Neural progenitor cell (in vitro differentiated cells): ENCODE data around the gene HOXD11. TPM values are rescaled to one million over a fixed set of nuclear protein-coding genes. Genes with fewer than 3 reads are reported as not detected.

Experiments used
- DNase-seq: peaks from one replicate; pipeline ENCODE4 v3.0.0-alpha.2; 2016; ENCODE audit warnings: low spot score
- H2AFZ ChIP-seq: fragments of 200-600 bp; sonication (generic); replicated peaks from 2 replicates; pipeline ENCODE4 v1.6.1; 2016; ENCODE audit warnings: antibody characterized with exemption
- H3F3A ChIP-seq: fragments of 200-600 bp; sonication (generic); 2 replicates; pipeline ENCODE4 v1.6.1; 2016; ENCODE audit warnings: antibody characterized with exemption, low read depth
- H3K27ac ChIP-seq: fragments of 200-600 bp; sonication (generic); 2 replicates; pipeline ENCODE4 v1.5.1; 2016; ENCODE audit warnings: mild to moderate bottlenecking
- H3K27me3 ChIP-seq: fragments of 200-600 bp; sonication (generic); 2 replicates; pipeline ENCODE4 v1.6.1; 2016; ENCODE audit warnings: mild to moderate bottlenecking, moderate library complexity
- H3K36me3 ChIP-seq: fragments of 200-600 bp; sonication (generic); 2 replicates; pipeline ENCODE4 v1.5.1; 2016
- H3K4me1 ChIP-seq: fragments of 200-600 bp; sonication (generic); 2 replicates; pipeline ENCODE4 v1.6.1; 2016; ENCODE audit warnings: mixed run types
- H3K4me2 ChIP-seq: fragments of 200-600 bp; sonication (generic); 2 replicates; pipeline ENCODE4 v1.6.1; 2016
- H3K4me3 ChIP-seq: fragments of 200-600 bp; sonication (generic); 2 replicates; pipeline ENCODE4 v1.5.1; 2016
- H3K79me2 ChIP-seq: fragments of 200-600 bp; sonication (generic); 2 replicates; pipeline ENCODE4 v1.6.1; 2016; ENCODE audit warnings: low read depth
- H3K9ac ChIP-seq: fragments of 200-600 bp; sonication (generic); 2 replicates; pipeline ENCODE4 v1.6.1; 2016
- H3K9me3 ChIP-seq: fragments of 200-600 bp; sonication (generic); 2 replicates; pipeline ENCODE4 v1.5.1; 2016; ENCODE audit warnings: low read depth
- H4K20me1 ChIP-seq: fragments of 200-600 bp; sonication (generic); 2 replicates; pipeline ENCODE4 v1.6.1; 2016; ENCODE audit warnings: low read depth
- H3K27ac Mint-ChIP-seq: 3 replicates; pipeline ENCODE4 v1.8.0; 2021; ENCODE audit warnings: mixed read lengths
- H3K27me3 Mint-ChIP-seq: 2 replicates; pipeline ENCODE4 v1.8.0; 2022; ENCODE audit warnings: low read depth, mild to moderate bottlenecking, inconsistent platforms, moderate library complexity, mixed read lengths; ENCODE audit not compliant: insufficient read depth
- H3K36me3 Mint-ChIP-seq: 3 replicates; pipeline ENCODE4 v1.8.0; 2021; ENCODE audit warnings: mixed read lengths
- H3K4me1 Mint-ChIP-seq: 3 replicates; pipeline ENCODE4 v1.8.0; 2021; ENCODE audit warnings: mixed read lengths
- H3K4me3 Mint-ChIP-seq: 3 replicates; pipeline ENCODE4 v1.8.0; 2021; ENCODE audit warnings: mild to moderate bottlenecking, moderate library complexity, mixed read lengths
- H3K9me3 Mint-ChIP-seq: 3 replicates; pipeline ENCODE4 v1.8.0; 2020; ENCODE audit warnings: mixed read lengths
- CTCF ChIP-seq: fragments of 200-600 bp; sonication (generic); IDR thresholded peaks from 2 replicates; pipeline ENCODE4 v1.5.1; 2017; ENCODE audit warnings: antibody characterized with exemption, mild to moderate bottlenecking
- EZH2 ChIP-seq: fragments of 200-600 bp; sonication (generic); IDR thresholded peaks from 2 replicates; pipeline ENCODE4 v1.6.1; 2017; ENCODE audit warnings: antibody characterized with exemption, mild to moderate bottlenecking, moderate library complexity
- EZH2phosphoT487 ChIP-seq: fragments of 200-600 bp; sonication (generic); IDR thresholded peaks from 2 replicates; pipeline ENCODE4 v1.6.1; 2017; ENCODE audit warnings: antibody characterized with exemption
- total RNA-seq: library from RNA; depleted of rRNA; stranded (reverse); fragments of >200 nt; gene quantifications from 2 replicates; pipeline ENCODE4 v1.2.3, GENCODE V29; 2015; ENCODE audit warnings: low replicate concordance

HOXD11 gene
- total RNA-seq = not detected in 2 replicates

GRCh38 chr2:176106581-176107539 lies at the start of gene HOXD11:
Gene HOXD11, plus strand, starts transcription at chr2:176107280. Its CDS starts 76 bp downstream, at chr2:176107356.
- no peaks in the 10 kb centered on the region for H3K4me1 ChIP-seq
- peak within 1 kb of the TSS; percentile 62 for H3K4me2 ChIP-seq
- peaks cover 15% of the 10 kb centered on the region for H3K4me1 Mint-ChIP-seq
- H3K4me3 Mint-ChIP-seq = peak within 1 kb of the TSS; percentile 71
- no peak within 1 kb of the TSS for H3K9ac ChIP-seq
- DNase-seq = peak; percentile 65
- no peaks in the 10 kb centered on the region for H3K9me3 ChIP-seq
- peaks cover 13% of the 10 kb centered on the region for H3K9me3 Mint-ChIP-seq
- no peak within 1 kb of the TSS for H3K27ac Mint-ChIP-seq
- peaks cover 96% of the 10 kb centered on the region for H4K20me1 ChIP-seq
- no peaks in the 10 kb centered on the region for H3K36me3 ChIP-seq
- no peaks in the 10 kb centered on the region for H3K36me3 Mint-ChIP-seq
- no peak within 1 kb of the TSS for H2AFZ ChIP-seq
- peaks cover 100% of the 10 kb centered on the region for H3K27me3 ChIP-seq
- H3F3A ChIP-seq = no peaks in the 10 kb centered on the region
- no peak within 1 kb of the TSS for H3K27ac ChIP-seq
- no peaks in the 10 kb centered on the region for H3K79me2 ChIP-seq
- H3K27me3 Mint-ChIP-seq = peaks cover 87% of the 10 kb centered on the region
- H3K4me3 ChIP-seq = peak within 1 kb of the TSS; percentile 14
- TF ChIP-seq EZH2phosphoT487 (peak; percentile 84), EZH2 (peak; percentile 91), CTCF (no peak)

GRCh38 chr2:176063958-176064357 lies 43.1 kb upstream of the HOXD11 start:
- H4K20me1 ChIP-seq = peaks cover 23% of the 10 kb centered on the region
- H3K27me3 ChIP-seq = peaks cover 100% of the 10 kb centered on the region
- peaks cover 5% of the 10 kb centered on the region for H3K9me3 Mint-ChIP-seq
- no peaks in the 10 kb centered on the region for H3K36me3 ChIP-seq
- H3K79me2 ChIP-seq = no peaks in the 10 kb centered on the region
- H3F3A ChIP-seq = no peaks in the 10 kb centered on the region
- H3K27ac ChIP-seq = no peak overlapping the region
- H3K4me3 Mint-ChIP-seq = no peak overlapping the region
- no peak overlapping the region for H3K4me3 ChIP-seq
- no peak overlapping the region for H2AFZ ChIP-seq
- H3K9ac ChIP-seq = no peak overlapping the region
- no peaks in the 10 kb centered on the region for H3K36me3 Mint-ChIP-seq
- no peaks in the 10 kb centered on the region for H3K9me3 ChIP-seq
- peaks cover 12% of the 10 kb centered on the region for H3K4me1 ChIP-seq
- H3K4me1 Mint-ChIP-seq = peaks cover 13% of the 10 kb centered on the region
- no peak overlapping the region for H3K27ac Mint-ChIP-seq
- DNase-seq = no peak
- no peak overlapping the region for H3K4me2 ChIP-seq
- no peak for TF ChIP-seq EZH2
- no peak for TF ChIP-seq CTCF
- no peak for TF ChIP-seq EZH2phosphoT487
- peaks cover 55% of the 10 kb centered on the region for H3K27me3 Mint-ChIP-seq

GRCh38 chr2:176066645-176067588 lies 40.2 kb upstream of the HOXD11 start:
- Mint-ChIP-seq H3K27ac (no peak overlapping the region), H3K9me3 (peaks cover 9% of the 10 kb centered on the region), H3K27me3 (peaks cover 71% of the 10 kb centered on the region), H3K4me1 (peaks cover 13% of the 10 kb centered on the region), H3K4me3 (peak overlapping the region; percentile 73), H3K36me3 (no peaks in the 10 kb centered on the region)
- no peak for TF ChIP-seq CTCF
- TF ChIP-seq EZH2 = peak; percentile 89
- TF ChIP-seq EZH2phosphoT487 = peak; percentile 83
- Histone ChIP-seq H3K27ac (no peak overlapping the region), H3K9me3 (no peaks in the 10 kb centered on the region), H3F3A (no peaks in the 10 kb centered on the region), H3K4me3 (peak overlapping the region; percentile 34), H3K27me3 (peaks cover 100% of the 10 kb centered on the region), H2AFZ (peak overlapping the region; percentile 77), H3K4me1 (peaks cover 12% of the 10 kb centered on the region), H3K36me3 (no peaks in the 10 kb centered on the region), H4K20me1 (peaks cover 43% of the 10 kb centered on the region), H3K4me2 (peak overlapping the region; percentile 76), H3K79me2 (no peaks in the 10 kb centered on the region), H3K9ac (no peak overlapping the region)
- DNase-seq = peak; percentile 57
